IPS-NIHi11 (cell line): ENCODE results near the gene SEMA5A.
A peak's percentile ranks its signal among the peaks of the same experiment; 100 is the strongest.

Source experiments
- DNase-seq: peaks from one replicate; pipeline ENCODE4 v3.0.0; 2012; ENCODE audit warnings: mixed read lengths, low spot score

SEMA5A gene

GRCh38 chr5:8993031-8993430, 552.8 kb downstream of the SEMA5A start:
- DNase-seq = peak; percentile 29
